SU-DHL-6 (cell line): ENCODE measurements around the gene CPED1.

ENCODE experiments used
- EZH2phosphoT487 ChIP-seq: fragments of 200-600 bp; sonication (generic), shearing (Covaris generic); conservative IDR thresholded peaks from 2 replicates; pipeline ENCODE4 v1.6.1; 2018; ENCODE audit warnings: mild to moderate bottlenecking, antibody characterized with exemption, low read length, moderate library complexity, mixed read lengths
- TF ChIP-seq, protein P1 (sequence below): fragments of 200-600 bp; sonication (generic); IDR thresholded peaks from one replicate; pipeline ENCODE4 v1.5.1; 2017; ENCODE audit warnings: antibody characterized with exemption, mild to moderate bottlenecking, low read length, moderate library complexity; ENCODE audit not compliant: insufficient read depth, poor library complexity, severe bottlenecking

- TF ChIP-seq, protein P1, sequence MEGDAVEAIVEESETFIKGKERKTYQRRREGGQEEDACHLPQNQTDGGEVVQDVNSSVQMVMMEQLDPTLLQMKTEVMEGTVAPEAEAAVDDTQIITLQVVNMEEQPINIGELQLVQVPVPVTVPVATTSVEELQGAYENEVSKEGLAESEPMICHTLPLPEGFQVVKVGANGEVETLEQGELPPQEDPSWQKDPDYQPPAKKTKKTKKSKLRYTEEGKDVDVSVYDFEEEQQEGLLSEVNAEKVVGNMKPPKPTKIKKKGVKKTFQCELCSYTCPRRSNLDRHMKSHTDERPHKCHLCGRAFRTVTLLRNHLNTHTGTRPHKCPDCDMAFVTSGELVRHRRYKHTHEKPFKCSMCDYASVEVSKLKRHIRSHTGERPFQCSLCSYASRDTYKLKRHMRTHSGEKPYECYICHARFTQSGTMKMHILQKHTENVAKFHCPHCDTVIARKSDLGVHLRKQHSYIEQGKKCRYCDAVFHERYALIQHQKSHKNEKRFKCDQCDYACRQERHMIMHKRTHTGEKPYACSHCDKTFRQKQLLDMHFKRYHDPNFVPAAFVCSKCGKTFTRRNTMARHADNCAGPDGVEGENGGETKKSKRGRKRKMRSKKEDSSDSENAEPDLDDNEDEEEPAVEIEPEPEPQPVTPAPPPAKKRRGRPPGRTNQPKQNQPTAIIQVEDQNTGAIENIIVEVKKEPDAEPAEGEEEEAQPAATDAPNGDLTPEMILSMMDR = no peak
- no peak for TF ChIP-seq EZH2phosphoT487
These were observed 53.1 kb downstream of the CPED1 start for GRCh38 chr7:121041516-121042148.
